GM12892 (cell line): ENCODE results near the gene ZCWPW1.
"Not testable (repeated sequence)": the region's sequence is repeated elsewhere in the genome, so short reads cannot be mapped to it uniquely, and the experiment has no call there.

Source experiments
- DNase-seq: peaks from one replicate; pipeline ENCODE4 v3.0.0; 2011; ENCODE audit not compliant: insufficient read length
- FAIRE-seq: peaks from 2 replicates; lab custom pipeline; 2011; peaks lifted over from hg19 to GRCh38; lab: Jason Lieb, UNC
- POLR2A ChIP-seq: IDR thresholded peaks from 2 replicates; pipeline ENCODE4 v1.6.1; 2011; ENCODE audit warnings: low read depth, low read length, control low read depth
- POLR2AphosphoS5 ChIP-seq: IDR thresholded peaks from 2 replicates; pipeline ENCODE4 v1.6.1; 2011; ENCODE audit warnings: low read depth, low read length, control low read depth
- TAF1 ChIP-seq: IDR thresholded peaks from 2 replicates; pipeline ENCODE4 v1.6.1; 2011; ENCODE audit warnings: low read depth, mild to moderate bottlenecking, control low read depth, low read length, borderline replicate concordance

Gene ZCWPW1

DNA sequence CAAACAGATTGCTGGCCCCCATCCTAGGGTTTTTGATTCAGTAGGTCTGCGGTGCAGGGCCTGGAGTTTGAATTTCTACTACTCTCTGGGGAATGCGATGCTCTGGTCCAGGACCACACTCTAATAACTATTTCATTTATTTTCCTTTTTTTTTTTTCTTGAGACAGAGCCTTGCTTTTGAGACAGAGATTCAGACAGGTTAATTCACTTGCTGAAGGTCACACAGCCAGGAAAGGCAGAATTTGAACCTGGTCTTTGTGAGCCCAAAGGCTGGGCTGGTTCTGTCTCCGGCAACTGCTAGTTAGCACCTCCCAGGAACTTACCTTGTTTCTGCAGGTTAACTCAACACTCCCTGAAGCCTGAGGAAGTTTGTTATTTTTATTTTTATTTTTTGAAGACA is 24.0 kb upstream of the ZCWPW1 start:
- FAIRE-seq (no peak), DNase-seq (no peak)
- TF ChIP-seq POLR2AphosphoS5 (no peak), TAF1 (no peak), POLR2A (no peak)

DNA sequence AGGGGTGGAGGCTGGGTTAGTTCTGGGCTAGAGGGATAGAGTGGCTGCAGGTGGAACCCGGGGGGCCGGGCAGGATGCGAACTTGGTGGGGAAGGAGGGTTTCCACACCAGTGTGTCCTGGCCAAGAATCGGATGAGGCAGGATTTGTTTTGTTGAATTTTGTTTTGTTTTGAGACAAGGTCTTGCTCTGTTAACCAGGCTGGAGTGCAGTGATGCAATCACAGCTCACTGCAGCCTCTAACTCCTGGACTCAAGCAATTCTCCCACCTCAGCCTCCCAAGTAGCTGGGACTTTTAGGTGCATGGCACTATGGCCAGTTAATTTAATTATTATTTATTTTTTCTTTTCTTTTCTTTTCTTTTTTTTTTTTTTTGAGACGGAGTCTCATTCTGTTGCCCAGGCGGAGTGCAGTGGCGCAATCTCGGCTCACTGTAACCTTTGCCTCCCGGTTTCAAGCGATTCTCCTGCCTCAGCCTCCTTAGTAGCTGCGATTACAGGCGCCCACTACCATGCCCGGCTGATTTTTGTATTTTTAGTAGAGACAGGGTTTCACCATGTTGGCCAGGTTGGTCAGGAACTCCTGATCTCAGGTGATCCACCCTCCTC is 20.8 kb upstream of the ZCWPW1 start:
- FAIRE-seq: no peak
- TF ChIP-seq TAF1 (no peak), POLR2AphosphoS5 (no peak), POLR2A (no peak)
- no peak for DNase-seq

DNA sequence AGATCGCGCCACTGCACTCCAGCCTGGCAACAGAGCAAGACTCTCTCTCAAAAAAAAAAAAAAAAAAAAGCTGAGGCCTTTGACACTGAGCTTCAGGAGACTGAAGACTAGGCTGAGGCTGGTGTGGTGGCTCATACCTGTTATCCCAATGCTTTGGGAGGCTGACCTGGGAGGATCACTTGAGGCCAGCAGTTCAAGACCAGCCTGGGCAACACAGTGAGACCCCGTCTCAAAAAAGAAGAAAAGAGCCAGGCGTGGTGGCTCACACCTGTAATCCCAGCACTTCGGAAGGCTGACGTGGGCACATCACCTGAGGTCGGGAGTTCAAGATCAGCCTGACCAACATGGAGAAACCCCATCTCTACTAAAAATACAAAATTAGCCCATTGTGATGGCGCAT is 18.9 kb upstream of the ZCWPW1 start:
- not testable (repeated sequence) for FAIRE-seq, DNase-seq

DNA sequence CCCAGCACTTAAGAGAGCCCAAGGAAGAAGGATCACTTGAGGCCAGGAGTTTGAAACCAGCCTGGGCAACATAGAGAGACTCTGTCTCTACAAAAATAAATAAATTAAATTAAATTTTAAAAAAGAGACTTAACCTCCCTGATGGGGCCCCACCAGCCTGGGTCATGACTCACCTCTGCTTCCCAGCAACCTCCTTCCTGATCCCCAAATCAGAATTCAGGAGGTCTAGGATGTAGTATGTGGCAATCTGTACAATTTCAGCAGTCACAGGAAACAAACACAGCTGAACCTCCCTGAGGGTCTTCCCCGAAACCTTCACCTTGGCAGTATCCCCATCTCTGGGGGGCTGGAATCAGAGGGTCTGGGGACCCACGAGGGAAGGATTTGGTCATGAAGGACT is 17.5 kb upstream of the ZCWPW1 start:
- TF ChIP-seq TAF1 (no peak), POLR2A (no peak), POLR2AphosphoS5 (no peak)
- FAIRE-seq (no peak), DNase-seq (no peak)

DNA sequence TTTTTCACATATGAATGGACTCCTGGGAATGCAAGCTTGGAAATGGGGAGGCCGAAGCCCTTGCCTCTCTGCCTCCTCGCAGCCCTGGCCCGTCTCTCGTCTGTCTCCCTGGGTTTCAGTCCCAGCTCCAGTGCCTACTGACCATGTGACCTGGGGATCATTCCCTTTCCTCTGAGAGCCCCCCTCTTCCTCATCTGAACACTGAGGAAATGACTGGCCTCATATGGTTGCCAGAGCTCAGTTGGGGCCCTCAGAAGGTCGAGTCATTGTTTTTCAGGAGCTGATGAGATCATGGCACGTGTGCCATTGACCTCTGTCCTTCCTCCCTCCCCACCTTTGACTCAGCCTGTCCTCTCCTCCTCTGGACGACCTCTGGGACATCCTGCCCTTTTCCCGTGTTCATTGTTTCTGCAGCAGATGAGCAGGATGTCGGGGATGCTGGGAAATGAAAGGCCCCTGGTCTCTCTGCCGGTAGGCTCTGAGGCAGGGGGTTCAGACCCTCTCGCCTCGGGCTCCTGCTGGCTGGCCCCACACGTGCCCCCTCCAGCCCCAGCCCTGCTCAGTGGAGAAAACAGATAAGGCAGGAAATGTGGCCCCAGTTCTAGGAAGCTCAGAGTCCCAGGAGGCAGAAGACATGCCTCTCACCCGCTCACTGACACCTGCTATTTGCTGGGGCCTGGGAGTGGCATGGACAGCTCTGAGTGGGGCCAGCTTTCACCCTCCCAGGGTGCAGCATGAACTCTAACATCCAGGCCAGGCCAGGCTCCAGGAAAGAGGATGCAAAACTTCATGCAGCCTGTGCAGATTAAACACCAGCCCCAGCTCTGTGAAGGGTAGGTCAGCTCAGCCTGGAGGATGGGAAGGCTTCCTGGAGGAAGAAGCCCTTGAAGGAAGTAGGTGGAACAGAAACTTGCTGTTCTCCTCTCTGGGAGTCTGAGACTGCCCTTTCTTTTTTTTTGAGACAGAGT is 16.1 kb upstream of the ZCWPW1 start:
- DNase-seq (no peak), FAIRE-seq (no peak)
- TF ChIP-seq POLR2AphosphoS5 (no peak), TAF1 (no peak), POLR2A (no peak)

DNA sequence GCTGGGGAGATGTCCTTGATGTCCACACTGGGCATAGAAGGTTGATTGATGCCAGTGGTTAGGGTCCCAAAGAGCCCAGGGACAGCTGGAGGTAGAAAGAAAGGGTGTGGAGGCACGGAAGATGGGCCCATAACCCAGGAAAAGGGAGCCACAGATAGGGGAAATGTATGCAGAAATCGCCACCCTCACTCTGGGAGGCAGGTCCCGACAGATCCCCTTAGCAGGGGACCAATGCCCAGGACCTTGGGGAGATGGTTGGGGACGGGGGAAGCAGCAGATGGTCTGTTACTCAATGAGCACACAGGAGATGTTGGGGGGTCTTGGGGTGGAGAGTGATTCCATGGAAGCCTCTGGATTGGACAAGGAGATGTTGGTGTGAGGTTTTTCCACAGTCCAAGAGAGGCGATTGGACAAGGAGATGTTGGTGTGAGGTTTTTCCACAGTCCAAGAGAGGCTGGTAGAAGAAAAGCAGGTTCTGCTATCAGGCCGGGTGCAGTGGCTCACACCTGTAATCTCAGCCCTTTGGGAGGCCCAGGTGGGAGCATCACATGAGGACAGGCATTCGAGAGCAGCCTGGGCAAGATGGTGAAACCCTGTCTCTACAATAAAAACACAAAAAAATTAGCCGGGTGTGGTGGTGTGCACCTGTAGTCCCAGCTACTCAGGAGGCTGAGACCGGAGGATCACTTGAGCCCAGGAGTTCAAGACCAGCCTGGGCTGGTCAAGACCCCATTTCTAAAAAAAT is 14.8 kb upstream of the ZCWPW1 start:
- no peak for TF ChIP-seq TAF1
- DNase-seq (no peak), FAIRE-seq (no peak)

DNA sequence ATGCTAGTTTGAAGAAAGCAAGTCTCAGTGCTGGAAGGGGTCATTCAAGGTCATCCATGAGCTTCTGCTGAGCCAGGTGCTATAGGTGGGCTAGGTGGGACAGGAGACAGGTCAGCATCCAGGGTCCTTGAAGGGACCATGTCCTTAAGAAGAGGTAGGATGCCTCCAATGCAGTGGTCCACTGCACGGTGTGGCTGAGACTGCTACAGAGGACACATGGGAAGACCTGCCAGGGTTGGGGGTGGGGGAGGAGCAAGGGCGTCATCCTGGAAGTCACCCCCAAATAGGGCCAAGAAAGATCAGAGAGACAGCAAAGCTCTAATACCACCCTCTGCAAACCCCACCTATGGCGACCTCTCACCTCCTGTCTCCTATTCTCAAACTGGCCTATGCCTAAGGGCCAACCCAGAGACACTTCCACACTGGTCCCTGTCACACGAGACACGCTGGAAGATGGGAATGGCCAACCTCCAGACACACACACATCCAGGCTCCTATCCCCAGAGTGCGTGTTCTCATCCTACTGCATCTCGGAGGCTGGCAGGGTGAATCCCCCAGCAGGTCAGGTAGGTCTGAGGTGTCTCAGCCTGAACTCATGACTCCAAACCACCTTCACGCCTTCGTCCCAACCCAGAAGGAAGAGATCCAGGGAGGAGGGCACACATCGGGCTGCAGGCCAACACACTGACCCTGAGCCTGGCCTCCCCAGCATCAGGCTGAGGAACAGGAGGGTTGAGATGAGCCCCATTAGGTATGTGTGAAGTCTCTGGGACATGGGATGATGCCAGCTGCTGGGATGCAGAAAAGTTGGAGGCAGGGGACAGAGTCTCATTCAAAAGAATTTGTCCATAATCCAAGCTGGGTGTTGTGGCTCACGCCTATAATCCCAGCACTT is 13.4 kb upstream of the ZCWPW1 start:
- DNase-seq (no peak), FAIRE-seq (no peak)
- no peak for TF ChIP-seq POLR2AphosphoS5

DNA sequence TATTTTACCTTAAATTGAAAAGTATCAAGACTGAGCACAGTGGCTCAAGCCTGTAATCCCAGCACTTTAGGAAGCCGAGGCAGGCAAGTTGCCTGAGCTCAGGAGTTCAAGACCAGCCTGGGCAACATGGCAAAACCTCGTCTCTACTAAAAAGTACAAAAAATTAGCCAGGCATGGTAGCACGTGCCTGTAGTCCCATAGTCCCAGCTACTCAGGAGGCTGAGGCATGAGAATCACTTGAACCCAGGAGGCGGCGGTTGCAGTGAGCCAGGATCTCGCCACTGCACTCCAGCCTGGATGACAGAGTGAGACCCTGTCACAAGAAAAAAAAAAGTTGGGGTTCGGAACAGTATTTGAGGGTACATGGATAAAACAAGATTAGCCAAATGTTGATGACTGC is 10.7 kb upstream of the ZCWPW1 start:
- not testable (repeated sequence) for FAIRE-seq, DNase-seq

DNA sequence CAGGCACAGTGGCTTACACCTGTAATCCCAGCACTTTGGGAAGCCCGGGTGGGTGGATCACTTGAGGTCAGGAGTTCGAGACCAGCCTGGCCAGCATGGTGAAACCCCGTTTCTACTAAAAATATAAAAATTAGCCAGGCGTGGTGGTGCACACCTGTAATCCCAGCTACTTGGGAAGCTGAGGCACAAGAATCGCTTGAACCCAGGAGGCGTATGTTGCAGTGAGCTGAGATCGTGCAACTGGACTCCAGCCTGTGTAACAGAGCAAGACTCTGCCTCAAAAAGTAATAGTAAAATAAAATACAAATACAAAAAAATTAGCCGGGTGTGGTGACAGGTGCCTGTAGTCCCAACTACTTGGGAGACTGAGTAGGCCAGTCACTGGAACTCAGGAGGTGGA is 10.2 kb upstream of the ZCWPW1 start:
- FAIRE-seq: not testable (repeated sequence)

DNA sequence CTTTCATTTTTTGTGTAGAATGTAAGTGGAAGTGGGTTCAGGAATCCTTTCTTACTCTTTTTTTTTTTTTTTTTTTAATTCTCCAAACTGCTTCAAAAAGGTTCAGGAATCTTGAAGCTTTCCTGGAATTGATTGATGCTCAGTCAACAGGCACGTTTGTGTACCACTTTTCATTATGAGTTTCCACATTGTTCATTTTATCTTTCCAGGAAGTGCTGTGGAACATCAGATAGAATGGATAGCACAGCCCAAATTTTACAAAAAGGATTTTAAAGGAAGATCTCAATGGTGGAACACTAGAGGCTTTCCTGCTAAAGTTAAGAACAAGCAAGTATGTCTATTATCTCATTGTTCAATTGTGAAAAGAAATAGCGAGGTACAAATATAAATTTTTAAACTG is 9.7 kb upstream of the ZCWPW1 start:
- DNase-seq (no peak), FAIRE-seq (no peak)
- TF ChIP-seq POLR2A (no peak), POLR2AphosphoS5 (no peak), TAF1 (no peak)

More for the DNA sequence above, 10.2 kb upstream of the ZCWPW1 start:
- not testable (repeated sequence) for DNase-seq

DNA sequence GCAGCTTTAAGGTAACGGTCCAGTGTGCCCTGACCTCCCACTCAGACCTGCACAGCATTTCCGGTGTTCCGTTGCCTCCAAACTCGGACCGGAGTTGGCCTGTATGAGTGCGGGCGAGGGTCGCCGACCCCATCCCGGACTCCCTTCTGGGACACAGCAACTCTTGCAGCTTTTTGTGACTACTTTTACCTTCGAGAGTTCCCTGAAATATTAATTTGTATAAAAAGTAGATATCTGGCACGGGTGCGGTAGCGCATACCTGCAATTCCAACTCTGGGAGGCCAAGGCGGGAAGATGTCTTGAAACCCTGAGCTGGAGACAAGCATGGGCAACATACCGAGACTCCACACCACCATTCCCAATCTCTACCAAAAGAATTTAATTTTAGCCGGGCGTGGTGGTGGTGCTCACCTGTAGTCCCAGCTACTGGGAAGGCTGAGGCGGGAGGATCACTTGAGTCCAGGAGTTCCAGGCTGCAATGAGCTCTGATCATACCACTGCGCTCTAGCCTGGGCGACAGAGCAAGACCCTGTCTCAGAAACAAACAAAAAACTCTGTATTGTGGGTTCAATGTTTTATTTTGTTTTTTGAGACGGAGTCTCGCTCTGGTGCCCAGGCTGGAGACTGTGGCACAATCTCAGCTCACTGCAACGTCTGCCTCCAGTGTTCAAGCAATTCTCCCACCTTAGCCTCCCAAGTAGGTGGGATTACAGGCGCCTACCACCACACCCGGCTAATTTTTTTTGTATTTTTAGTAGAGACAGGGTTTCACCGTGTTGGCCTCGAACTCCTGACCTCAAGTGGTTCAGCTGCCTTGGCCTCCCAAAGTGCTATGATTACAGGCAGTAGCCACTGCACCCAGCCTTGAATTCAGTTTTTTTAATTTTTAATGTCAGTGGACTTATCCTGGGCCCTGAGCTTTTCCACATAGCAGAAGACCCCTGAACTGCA is 8.9 kb upstream of the ZCWPW1 start:
- FAIRE-seq: no peak
- TF ChIP-seq TAF1: no peak
- TF ChIP-seq POLR2AphosphoS5: no peak
- no peak for TF ChIP-seq POLR2A
- DNase-seq: no peak
